Gastroesophageal sphincter (tissue), 4 donors: ENCODE data around the gene C3orf20. TPM values are rescaled to one million over a fixed set of nuclear protein-coding genes. Genes with fewer than 3 reads are reported as not detected.

ENCODE experiments used
- ATAC-seq: fragments of 150-250 bp; one replicate; pipeline ENCODE4 v1.9.1; 2016; ENCODE audit warnings: mild to moderate bottlenecking, moderate library complexity
- H3K27ac ChIP-seq, 4 donors: fragments of 200-600 bp; sonication (generic) in 3 of 4; 1 replicate in 3 of 4; 2 replicates in 1 of 4; pipeline ENCODE4 v1.5.1; 2016 to 2019
- H3K27me3 ChIP-seq: fragments of 200-600 bp; sonication (generic); one replicate; pipeline ENCODE4 v1.5.1; 2019
- H3K36me3 ChIP-seq, 2 donors: fragments of 200-600 bp; sonication (generic); one replicate each; pipeline ENCODE4 v1.5.1; 2019; ENCODE audit warnings: control low read depth in 1 of 2
- H3K4me1 ChIP-seq, 3 donors: fragments of 200-600 bp; sonication (generic); 1 replicate in 2 of 3; 2 replicates in 1 of 3; pipeline ENCODE4 v1.5.1; 2016 to 2019; ENCODE audit warnings: control low read depth in 2 of 3
- H3K4me3 ChIP-seq, 2 donors: fragments of 200-600 bp; sonication (generic); one replicate each; pipeline ENCODE4 v1.5.1; 2019; ENCODE audit warnings: mild to moderate bottlenecking in 1 of 2, moderate library complexity in 1 of 2
- H3K9me3 ChIP-seq, 3 donors: fragments of 200-600 bp; sonication (generic); one replicate each; pipeline ENCODE4 v1.5.1; 2017 to 2019; ENCODE audit warnings: control low read depth in 2 of 3
- EP300 ChIP-seq: sonication (generic); formaldehyde crosslinking; IDR thresholded peaks from one replicate; pipeline ENCODE4 v1.6.1; 2017; ENCODE audit warnings: antibody characterized with exemption, mild to moderate bottlenecking
- POLR2A ChIP-seq, 2 donors: fragments of 450-650 bp; IDR thresholded peaks; one replicate each; pipeline ENCODE4 v1.6.1; 2017; ENCODE audit warnings: antibody characterized with exemption in 2 of 2, mild to moderate bottlenecking in 2 of 2, moderate library complexity in 1 of 2
- POLR2AphosphoS5 ChIP-seq: sonication (generic); formaldehyde crosslinking; IDR thresholded peaks from one replicate; pipeline ENCODE4 v1.6.1; 2017; ENCODE audit warnings: antibody characterized with exemption
- whole genome bisulfite sequencing, 2 donors: methylation state at CpG; one replicate each; pipeline ENCODE4 v1.1.5; 2018; ENCODE audit warnings: low coverage in 1 of 2; 5-methylcytosine and 5-hydroxymethylcytosine counted together
- total RNA-seq, 4 donors: library from RNA; depleted of rRNA; stranded (reverse); fragments of >200 nt; gene quantifications; one replicate each; pipeline ENCODE4 v1.1.0, GENCODE V29; 2016
- TF ChIP-seq, protein P1 (sequence below), 4 experiments: fragments of 200-600 bp in 2 of 4; fragments of 450-650 bp in 2 of 4; sonication (generic) in 1 of 4; IDR thresholded peaks; one replicate each; pipeline ENCODE4 v1.5.1; 2017 to 2019; ENCODE audit warnings: antibody characterized with exemption in 4 of 4, mild to moderate bottlenecking in 2 of 4, moderate library complexity in 2 of 4

Gene C3orf20
- total RNA-seq, 4 donors from 2014 or later, result 0.13 TPM; not detected in 3

DNA sequence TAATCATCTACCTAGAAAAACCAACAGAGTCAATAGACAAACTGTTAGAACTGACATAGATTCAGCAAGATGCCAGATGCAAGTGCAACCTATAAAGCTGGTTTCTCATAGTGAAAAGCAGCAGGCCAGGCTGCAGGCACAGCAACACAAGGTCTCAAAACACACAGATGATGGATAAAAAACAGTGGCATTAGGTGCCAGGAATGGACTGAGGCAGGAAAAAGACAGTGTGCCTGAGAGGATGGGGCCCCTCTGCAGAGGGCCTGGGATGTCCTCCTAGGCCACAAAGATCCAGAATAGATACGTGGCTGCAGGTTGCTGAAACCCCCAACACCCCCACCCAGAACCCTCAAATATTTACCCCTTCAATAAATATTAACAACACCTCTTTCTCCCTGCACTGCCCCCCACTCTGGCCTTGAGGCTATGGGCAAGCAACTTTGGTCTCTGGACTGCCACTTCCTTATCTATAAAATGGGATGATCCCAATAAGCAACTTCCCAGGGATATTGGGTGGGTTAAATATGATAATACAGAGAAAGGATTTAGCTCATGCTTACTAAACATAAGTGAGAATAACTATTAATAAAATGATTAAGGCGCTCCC lies 108.6 kb downstream of the C3orf20 start:
- no peak for ATAC-seq
- Histone ChIP-seq H3K27me3 (peaks cover 32% of the 10 kb centered on the region), H3K27ac (no peak overlapping the region), H3K36me3 (no peaks in the 10 kb centered on the region), H3K4me1 (no peaks in the 10 kb centered on the region), H3K9me3 (peaks cover 0 to 11% (median 0%) of the 10 kb centered on the region in 3 donors), H3K4me3 (no peak overlapping the region)
- no peak for TF ChIP-seq EP300
- no peak for TF ChIP-seq POLR2A (IDR thresholded peaks at IDR 0.05)
- TF ChIP-seq, protein P1, sequence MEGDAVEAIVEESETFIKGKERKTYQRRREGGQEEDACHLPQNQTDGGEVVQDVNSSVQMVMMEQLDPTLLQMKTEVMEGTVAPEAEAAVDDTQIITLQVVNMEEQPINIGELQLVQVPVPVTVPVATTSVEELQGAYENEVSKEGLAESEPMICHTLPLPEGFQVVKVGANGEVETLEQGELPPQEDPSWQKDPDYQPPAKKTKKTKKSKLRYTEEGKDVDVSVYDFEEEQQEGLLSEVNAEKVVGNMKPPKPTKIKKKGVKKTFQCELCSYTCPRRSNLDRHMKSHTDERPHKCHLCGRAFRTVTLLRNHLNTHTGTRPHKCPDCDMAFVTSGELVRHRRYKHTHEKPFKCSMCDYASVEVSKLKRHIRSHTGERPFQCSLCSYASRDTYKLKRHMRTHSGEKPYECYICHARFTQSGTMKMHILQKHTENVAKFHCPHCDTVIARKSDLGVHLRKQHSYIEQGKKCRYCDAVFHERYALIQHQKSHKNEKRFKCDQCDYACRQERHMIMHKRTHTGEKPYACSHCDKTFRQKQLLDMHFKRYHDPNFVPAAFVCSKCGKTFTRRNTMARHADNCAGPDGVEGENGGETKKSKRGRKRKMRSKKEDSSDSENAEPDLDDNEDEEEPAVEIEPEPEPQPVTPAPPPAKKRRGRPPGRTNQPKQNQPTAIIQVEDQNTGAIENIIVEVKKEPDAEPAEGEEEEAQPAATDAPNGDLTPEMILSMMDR (IDR thresholded peaks at IDR 0.05), result no peak
- TF ChIP-seq POLR2AphosphoS5, result no peak
- 64 to 79% methylated on average over 1 to 2 of the region's 2 CpGs for WGBS, 2 donors

DNA sequence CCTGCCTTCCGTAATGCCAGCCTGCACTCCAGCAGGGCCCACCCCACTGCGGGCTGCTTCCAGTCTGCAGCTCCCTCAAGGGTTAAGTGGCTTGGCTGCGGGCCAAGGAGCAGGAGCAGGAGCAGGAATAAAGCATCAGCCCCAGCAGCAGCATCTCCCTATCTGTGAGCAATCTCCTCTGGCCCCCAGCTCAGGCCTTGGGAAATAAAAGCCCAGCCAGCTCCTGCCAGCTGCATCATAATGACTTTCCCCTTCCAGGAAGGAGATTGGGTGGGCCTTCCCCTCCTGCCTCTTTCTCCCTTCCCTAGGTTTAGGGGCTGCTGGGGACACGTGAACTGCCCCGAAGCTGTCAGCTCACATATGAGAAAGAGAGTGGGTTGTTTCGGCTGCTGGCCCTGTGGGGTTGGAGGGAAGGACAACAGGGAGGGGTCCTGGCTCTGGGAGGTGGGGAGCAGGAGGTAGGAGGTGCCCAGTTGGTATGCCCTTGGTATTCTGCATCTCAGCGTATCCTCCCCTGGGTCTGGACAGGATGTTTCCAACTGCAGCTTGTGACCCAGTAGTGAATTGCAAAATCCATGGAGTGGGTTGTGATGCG lies 109.2 kb downstream of the C3orf20 start:
- no peak overlapping the region for H3K4me3 ChIP-seq
- H3K27me3 ChIP-seq, result peaks cover 36% of the 10 kb centered on the region
- TF ChIP-seq, protein P1 (IDR thresholded peaks at IDR 0.05), result no peak
- TF ChIP-seq POLR2AphosphoS5 (no peak), EP300 (no peak)
- H3K9me3 ChIP-seq, result peaks cover 0 to 5% (median 0%) of the 10 kb centered on the region in 3 donors
- H3K4me1 ChIP-seq, result no peaks in the 10 kb centered on the region
- no peaks in the 10 kb centered on the region for H3K36me3 ChIP-seq
- 54% methylated on average over 5 of the region's 8 CpGs; no CpG with 5 or more reads in 1 of the 2 donors for WGBS, 2 donors
- H3K27ac ChIP-seq, result no peak overlapping the region
- ATAC-seq, result no peak

DNA sequence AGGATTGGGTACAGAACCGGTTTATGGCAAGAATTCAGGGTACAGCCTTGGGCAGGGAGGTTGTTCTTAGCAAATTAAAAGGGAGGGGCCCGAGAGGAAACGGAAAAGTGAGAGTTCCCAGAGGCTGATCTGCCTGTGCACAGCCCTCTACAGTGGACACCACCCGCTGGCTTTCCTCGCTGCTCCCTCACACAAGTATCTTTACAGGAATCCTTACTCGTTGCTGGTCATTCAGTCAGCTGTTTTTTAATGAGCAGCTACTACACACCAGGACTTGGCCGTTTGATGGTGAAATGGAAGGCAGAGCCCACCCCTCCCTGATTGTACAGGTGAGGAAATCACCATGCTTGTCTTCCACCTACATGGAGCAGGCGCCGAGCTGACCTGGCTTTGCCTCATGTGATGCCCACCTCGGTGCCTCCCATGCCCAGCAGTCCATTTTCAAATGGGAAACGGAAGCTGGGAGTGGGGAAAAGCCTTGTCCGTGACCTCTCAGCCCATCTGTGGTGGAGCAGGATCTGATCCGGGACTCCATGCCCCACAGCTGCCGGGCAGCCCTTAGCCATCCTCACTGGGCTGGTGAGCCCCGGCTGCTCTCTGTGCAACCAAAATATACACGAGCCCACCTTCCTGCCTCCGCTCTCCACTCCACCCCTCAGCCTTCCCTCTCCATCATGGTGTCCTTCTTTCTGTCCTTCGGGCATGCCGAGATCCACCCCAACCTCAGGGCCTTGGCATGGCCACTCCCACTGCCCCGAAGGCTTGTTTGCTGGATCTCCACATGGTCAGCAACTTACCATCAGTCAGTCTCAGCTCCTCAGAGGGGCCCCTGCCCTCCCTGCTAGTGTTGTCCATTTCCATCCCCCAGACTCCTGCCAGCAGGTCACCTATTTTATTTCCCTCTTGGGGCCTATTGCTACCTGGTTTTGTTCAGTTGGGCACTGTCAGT lies 110.5 kb downstream of the C3orf20 start:
- WGBS, 2 donors, result 88 to 100% methylated on average over 3 to 14 of the region's 20 CpGs
- peaks cover 36% of the 10 kb centered on the region for H3K27me3 ChIP-seq

DNA sequence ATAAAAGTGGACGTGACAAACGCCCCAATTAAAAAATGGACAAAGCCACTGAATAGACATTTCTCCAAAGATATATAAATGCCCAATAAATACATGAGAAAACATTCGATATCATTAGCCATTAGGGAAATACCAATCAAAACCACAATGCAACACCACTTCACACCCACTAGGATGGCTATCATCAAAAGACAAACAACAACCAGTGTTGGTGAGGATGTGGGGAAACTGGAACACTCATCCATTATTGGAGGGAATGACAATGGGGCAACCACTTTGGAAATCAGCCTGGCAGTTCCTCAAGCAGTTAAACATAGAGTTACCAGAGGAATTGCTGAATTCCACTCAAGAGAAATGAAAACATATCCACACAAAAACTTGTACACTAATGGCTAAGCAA lies 111.4 kb downstream of the C3orf20 start:
- Histone ChIP-seq H3K9me3 (no peaks in the 10 kb centered on the region), H3K27me3 (peaks cover 36% of the 10 kb centered on the region), H3K27ac (no peak overlapping the region), H3K36me3 (no peaks in the 10 kb centered on the region), H3K4me3 (no peak overlapping the region), H3K4me1 (peaks cover 0 to 4% (median 0%) of the 10 kb centered on the region in 3 donors)
- TF ChIP-seq POLR2AphosphoS5, result no peak
- TF ChIP-seq EP300, result no peak
- TF ChIP-seq POLR2A (IDR thresholded peaks at IDR 0.05), result no peak
- ATAC-seq, result no peak
- 90 to 94% methylated on average over 3 of the region's 3 CpGs for WGBS, 2 donors

More for the DNA sequence above, 110.5 kb downstream of the C3orf20 start:
- no peaks in the 10 kb centered on the region for H3K4me1 ChIP-seq
- TF ChIP-seq, protein P1 (IDR thresholded peaks at IDR 0.05), result no peak
- TF ChIP-seq EP300, result no peak
- TF ChIP-seq POLR2AphosphoS5, result no peak
- no peak for TF ChIP-seq POLR2A (IDR thresholded peaks at IDR 0.05)
- no peak overlapping the region for H3K4me3 ChIP-seq
- peak; percentile 22 for ATAC-seq
- no peaks in the 10 kb centered on the region for H3K9me3 ChIP-seq
- no peaks in the 10 kb centered on the region for H3K36me3 ChIP-seq
- no peak overlapping the region for H3K27ac ChIP-seq

DNA sequence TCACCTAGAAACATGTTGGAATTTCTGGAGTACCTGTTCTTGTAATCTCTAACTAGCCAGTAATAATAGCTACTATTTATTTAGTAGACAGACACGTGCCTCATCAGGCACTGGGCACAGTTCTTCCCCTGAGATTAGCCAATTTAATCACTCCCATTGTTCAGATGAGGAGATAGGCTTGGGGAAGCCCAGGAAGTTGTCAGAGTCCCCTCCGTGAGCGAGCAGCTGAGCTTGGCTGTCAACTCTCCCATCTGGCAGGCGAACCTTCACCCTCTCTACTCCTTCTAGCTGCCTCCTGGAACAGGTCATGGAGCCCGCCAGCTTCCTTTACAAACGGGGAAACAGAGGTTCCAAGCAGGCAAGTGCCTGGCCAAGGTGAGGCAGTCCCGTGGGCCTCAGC lies 112.7 kb downstream of the C3orf20 start:
- 0 to 17% methylated on average over 1 of the region's 7 CpGs for WGBS, 2 donors
- Histone ChIP-seq H3K27ac (no peak overlapping the region), H3K4me3 (no peak overlapping the region), H3K9me3 (no peaks in the 10 kb centered on the region), H3K27me3 (peaks cover 36% of the 10 kb centered on the region), H3K4me1 (peaks cover 0 to 10% (median 2%) of the 10 kb centered on the region in 3 donors), H3K36me3 (no peaks in the 10 kb centered on the region)
- TF ChIP-seq POLR2AphosphoS5 (no peak), EP300 (no peak), POLR2A (IDR thresholded peaks at IDR 0.05) (no peak)
- TF ChIP-seq, protein P1 (IDR thresholded peaks at IDR 0.05), result no peak
- no peak for ATAC-seq
